Ascending aorta (tissue), 2 donors: ENCODE data around the gene KNTC1. TPM values are rescaled to one million over a fixed set of nuclear protein-coding genes. Genes with fewer than 3 reads are reported as not detected.
A peak's percentile ranks its signal among the peaks of the same experiment; 100 is the strongest.

ENCODE experiments used
- DNase-seq, 2 donors: peaks; one replicate each; pipeline ENCODE4 v3.0.0-alpha.2; 2019; ENCODE audit warnings: low spot score in 2 of 2
- H3K27ac ChIP-seq, 2 donors: fragments of 200-600 bp; sonication (generic); one replicate each; pipeline ENCODE4 v1.5.1; 2016 to 2017; ENCODE audit warnings: mild to moderate bottlenecking in 1 of 2
- H3K27me3 ChIP-seq: fragments of 200-600 bp; sonication (generic); one replicate; pipeline ENCODE4 v1.5.1; 2017
- H3K36me3 ChIP-seq, 2 donors: fragments of 200-600 bp; sonication (generic); one replicate each; pipeline ENCODE4 v1.5.1; 2016
- H3K4me1 ChIP-seq, 2 donors: fragments of 200-600 bp; sonication (generic); one replicate each; pipeline ENCODE4 v1.5.1; 2016 to 2017; ENCODE audit warnings: mild to moderate bottlenecking in 1 of 2
- H3K4me3 ChIP-seq, 2 donors: fragments of 200-600 bp; sonication (generic); one replicate each; pipeline ENCODE4 v1.5.1; 2016 to 2017; ENCODE audit warnings: mild to moderate bottlenecking in 1 of 2
- H3K9me3 ChIP-seq, 2 donors: fragments of 200-600 bp; sonication (generic); one replicate each; pipeline ENCODE4 v1.5.1; 2016
- intact Hi-C: fragments of 100-400 bp; cut with DNase I; formaldehyde crosslinking; loops from one replicate; pipeline ENCODE4 v1.15.1; 2023
- total RNA-seq: library from RNA; depleted of rRNA; stranded (reverse); fragments of >200 nt; gene quantifications from one replicate; pipeline ENCODE4 v1.1.0, GENCODE V29; 2016
- TF ChIP-seq, protein P1 (sequence below), 3 experiments: fragments of 200-600 bp in 2 of 3; fragments of 450-650 bp in 1 of 3; sonication (generic) in 2 of 3; IDR thresholded peaks; one replicate each; pipeline ENCODE4 v1.5.1; 2016 to 2019; ENCODE audit warnings: antibody characterized with exemption in 3 of 3, mild to moderate bottlenecking in 1 of 3, moderate library complexity in 1 of 3

Gene KNTC1
- total RNA-seq, 1 donor from 2014 or later: 10.5 TPM

DNA sequence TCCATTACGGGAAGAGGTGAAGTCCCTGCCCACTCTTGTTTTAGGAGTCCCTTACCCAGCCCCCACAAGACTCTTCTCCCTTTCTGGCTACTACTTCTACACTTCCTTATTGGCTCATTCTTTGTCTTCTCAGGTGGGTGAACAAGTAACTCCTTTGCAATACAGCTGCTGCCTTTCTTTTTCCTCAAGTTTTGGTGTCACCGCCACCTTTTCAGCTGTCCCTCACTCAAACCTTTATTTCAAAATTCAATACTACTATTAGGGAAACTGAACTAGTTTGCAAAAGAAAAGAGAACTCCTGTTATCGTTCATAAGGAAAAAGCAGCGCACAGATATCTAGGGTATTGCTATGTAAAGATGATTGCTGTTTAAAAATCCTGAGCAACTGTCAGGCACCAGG, 6.4 kb upstream of the KNTC1 start:
- no peaks in the 10 kb centered on the region for H3K9me3 ChIP-seq
- no peak overlapping the region for H3K27ac ChIP-seq
- no peak for DNase-seq
- H3K4me3 ChIP-seq: no peak overlapping the region
- H3K36me3 ChIP-seq: peaks cover 73 to 75% of the 10 kb centered on the region in 2 donors
- peaks cover 14 to 24% of the 10 kb centered on the region in 2 donors for H3K4me1 ChIP-seq
- no peaks in the 10 kb centered on the region for H3K27me3 ChIP-seq
- intact Hi-C loops: no loop called here
- TF ChIP-seq, protein P1, sequence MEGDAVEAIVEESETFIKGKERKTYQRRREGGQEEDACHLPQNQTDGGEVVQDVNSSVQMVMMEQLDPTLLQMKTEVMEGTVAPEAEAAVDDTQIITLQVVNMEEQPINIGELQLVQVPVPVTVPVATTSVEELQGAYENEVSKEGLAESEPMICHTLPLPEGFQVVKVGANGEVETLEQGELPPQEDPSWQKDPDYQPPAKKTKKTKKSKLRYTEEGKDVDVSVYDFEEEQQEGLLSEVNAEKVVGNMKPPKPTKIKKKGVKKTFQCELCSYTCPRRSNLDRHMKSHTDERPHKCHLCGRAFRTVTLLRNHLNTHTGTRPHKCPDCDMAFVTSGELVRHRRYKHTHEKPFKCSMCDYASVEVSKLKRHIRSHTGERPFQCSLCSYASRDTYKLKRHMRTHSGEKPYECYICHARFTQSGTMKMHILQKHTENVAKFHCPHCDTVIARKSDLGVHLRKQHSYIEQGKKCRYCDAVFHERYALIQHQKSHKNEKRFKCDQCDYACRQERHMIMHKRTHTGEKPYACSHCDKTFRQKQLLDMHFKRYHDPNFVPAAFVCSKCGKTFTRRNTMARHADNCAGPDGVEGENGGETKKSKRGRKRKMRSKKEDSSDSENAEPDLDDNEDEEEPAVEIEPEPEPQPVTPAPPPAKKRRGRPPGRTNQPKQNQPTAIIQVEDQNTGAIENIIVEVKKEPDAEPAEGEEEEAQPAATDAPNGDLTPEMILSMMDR (IDR thresholded peaks at IDR 0.05): no peak

DNA sequence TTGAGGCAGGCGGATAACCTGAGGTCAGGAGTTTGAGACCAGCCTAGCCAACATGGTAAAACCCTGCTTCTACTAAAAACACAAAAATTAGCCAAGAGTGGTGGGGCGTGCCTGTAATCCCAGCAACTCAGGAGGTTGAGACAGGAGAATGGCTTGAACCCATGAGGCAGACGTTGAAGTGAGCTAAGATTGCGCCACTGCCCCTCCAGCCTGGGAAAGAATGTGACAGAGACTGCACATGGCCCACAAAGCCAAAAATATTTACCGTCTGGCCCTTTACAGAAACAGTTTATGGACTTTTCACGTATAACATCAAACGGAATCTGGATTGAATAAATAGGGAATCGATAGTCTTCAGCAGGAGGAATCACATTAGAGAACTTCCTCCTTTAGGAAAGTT, 3.8 kb upstream of the KNTC1 start:
- peaks cover 47 to 49% of the 10 kb centered on the region in 2 donors for H3K36me3 ChIP-seq
- H3K4me1 ChIP-seq: peaks cover 14 to 29% of the 10 kb centered on the region in 2 donors
- no peaks in the 10 kb centered on the region for H3K27me3 ChIP-seq
- DNase-seq: no peak
- intact Hi-C loops: no loop called here
- peak overlapping the region in 1 of 2 donors; percentile 69 for H3K4me3 ChIP-seq
- TF ChIP-seq, protein P1 (IDR thresholded peaks at IDR 0.05): no peak
- no peaks in the 10 kb centered on the region for H3K9me3 ChIP-seq
- peak overlapping the region in 1 of 2 donors; percentile 79 for H3K27ac ChIP-seq

DNA sequence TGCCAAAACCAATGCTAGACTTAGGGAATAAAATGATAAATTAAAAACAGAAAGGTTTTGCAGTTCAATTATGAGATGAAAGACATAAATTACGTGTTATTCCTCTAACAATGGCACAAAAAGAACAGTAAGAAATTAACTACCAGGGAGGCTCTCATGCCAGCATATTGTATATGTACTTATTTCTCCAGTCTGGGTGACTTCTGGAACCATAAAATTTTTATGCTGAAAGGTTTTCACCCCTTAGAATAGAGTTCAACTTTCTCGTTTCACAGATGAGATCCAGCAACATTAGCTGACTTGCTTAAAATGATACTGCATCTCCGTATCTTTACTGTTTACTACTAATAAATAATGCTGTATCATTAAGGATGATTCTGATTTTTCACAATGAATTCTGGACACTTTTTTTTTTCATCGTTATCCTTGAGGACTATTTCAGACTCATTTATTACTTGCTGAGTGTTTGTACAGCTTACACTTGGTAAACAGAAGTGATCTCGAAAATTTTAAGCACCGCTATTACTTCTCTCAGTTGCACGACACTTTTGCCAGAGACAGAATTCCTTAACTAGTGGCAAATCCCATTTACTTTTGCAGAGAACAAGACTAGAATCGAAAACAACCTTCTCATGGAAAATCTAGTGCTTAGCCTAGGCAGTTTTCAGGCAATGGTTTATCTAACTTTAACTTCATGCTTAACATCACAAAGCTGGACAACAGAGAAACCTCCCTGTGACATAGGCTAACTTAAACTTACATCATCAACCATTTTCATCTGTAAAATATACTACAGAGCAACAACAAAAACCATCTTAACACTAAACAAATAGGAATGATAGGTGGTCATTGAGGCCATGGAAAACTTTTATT, 3.0 kb upstream of the KNTC1 start:
- Histone ChIP-seq H3K9me3 (no peaks in the 10 kb centered on the region), H3K36me3 (peaks cover 39 to 41% of the 10 kb centered on the region in 2 donors), H3K27me3 (no peaks in the 10 kb centered on the region), H3K4me3 (peak overlapping the region; percentile 69 to 89), H3K27ac (peak overlapping the region in 1 of 2 donors; percentile 79), H3K4me1 (peaks cover 14 to 29% of the 10 kb centered on the region in 2 donors)
- intact Hi-C loops: no loop called here
- DNase-seq: no peak
- TF ChIP-seq, protein P1 (IDR thresholded peaks at IDR 0.05): no peak

DNA sequence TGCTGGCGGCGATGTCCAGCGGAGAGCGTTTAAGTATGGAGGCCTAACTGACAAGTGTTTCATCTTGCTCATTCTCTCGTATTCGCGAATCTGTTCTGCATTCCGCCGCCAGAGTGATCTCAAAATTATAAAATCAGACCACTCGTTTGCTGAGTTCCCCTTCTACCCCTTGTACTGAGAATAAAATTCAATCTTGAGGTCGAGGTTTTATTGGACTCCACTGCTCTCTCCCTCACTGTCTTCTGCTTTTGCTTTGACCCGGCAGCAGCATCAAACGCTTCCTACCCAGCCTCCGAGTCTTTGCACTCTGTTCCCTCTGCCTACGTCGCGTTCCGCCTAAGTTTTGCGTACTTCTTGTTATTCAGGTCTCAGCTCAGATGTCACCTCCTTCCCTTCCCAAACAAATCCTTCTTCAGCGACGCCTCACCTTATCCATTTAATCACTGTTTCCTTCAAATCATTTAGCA, 462 bp downstream of the KNTC1 start:
- H3K36me3 ChIP-seq: peaks cover 7 to 8% of the 10 kb centered on the region in 2 donors
- H3K4me3 ChIP-seq: peak overlapping the region; percentile 59 to 96
- peaks cover 14 to 21% of the 10 kb centered on the region in 2 donors for H3K4me1 ChIP-seq
- H3K27ac ChIP-seq: peak overlapping the region in 1 of 2 donors; percentile 31
- TF ChIP-seq, protein P1 (IDR thresholded peaks at IDR 0.05): no peak
- no peak for DNase-seq
- H3K9me3 ChIP-seq: no peaks in the 10 kb centered on the region
- intact Hi-C loops: loop anchor here (1.0 to 2.0 kb wide), 4 partner anchors 225 to 705 kb away; partner anchors contain the start of genes DENR, DIABLO, MPHOSPH9 and MTRFR
- no peaks in the 10 kb centered on the region for H3K27me3 ChIP-seq

DNA sequence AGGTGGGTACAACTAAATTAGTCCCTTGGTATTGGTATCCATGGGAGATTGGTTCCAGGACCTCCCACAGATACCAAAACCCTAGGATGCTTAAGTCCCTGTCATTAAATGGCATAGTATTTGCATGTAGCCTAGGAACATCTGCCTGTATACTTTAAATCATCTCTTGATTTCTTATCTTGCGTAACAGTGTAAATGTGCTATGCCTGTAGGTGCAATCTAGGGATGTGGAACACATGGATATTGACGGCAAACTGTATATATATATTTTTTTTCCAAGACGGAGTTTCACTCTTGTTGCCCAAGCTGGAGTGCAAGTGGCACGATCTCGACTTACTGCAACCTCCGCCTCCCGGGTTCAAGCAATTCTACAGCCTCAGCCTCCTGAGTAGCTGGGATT, 1.5 kb downstream of the KNTC1 start:
- Histone ChIP-seq H3K4me1 (peaks cover 7 to 15% of the 10 kb centered on the region in 2 donors), H3K4me3 (no peak overlapping the region), H3K36me3 (peaks cover 4 to 8% of the 10 kb centered on the region in 2 donors), H3K27ac (no peak overlapping the region), H3K9me3 (no peaks in the 10 kb centered on the region), H3K27me3 (no peaks in the 10 kb centered on the region)
- TF ChIP-seq, protein P1 (IDR thresholded peaks at IDR 0.05): no peak
- intact Hi-C loops: no loop called here
- DNase-seq: no peak
